ENCODE data around the gene TBX2. TPM values are rescaled to one million over a fixed set of nuclear protein-coding genes. Genes with fewer than 3 reads are reported as not detected.

Gene TBX2
- total and polyA plus RNA-seq, 2 of the 13 experiments (the other 11 are each of a cell fraction or from before 2014, with no cell fraction given), result 2.8 to 15.3 TPM

- TF ChIP-seq ZSCAN5A (CRISPR knock-in tag; IDR thresholded peaks at IDR 0.05; ENCODE audit: borderline replicate concordance) (no peak; the same call in 1 of the 2 replicates), ATF2 (CRISPR knock-in tag; IDR thresholded peaks at IDR 0.05) (peak; percentile 53), ZKSCAN8 (CRISPR knock-in tag; IDR thresholded peaks at IDR 0.05; ENCODE audit: borderline replicate concordance) (peak; percentile 85; the same call in 1 of the 2 replicates), NR2F2 (IDR thresholded peaks at IDR 0.05; ENCODE audit: borderline replicate concordance, low read depth) (peak; percentile 47; the same call in 1 of the 2 replicates), KIAA2018 (CRISPR knock-in tag; IDR thresholded peaks at IDR 0.05; ENCODE audit: borderline replicate concordance) (0 out of 2 replicates have a peak, but pooled peaks have one; percentile 82), BORCS8-MEF2B (CRISPR knock-in tag; IDR thresholded peaks at IDR 0.05) (no peak; the same call in 1 of the 2 replicates), ZNF577 (CRISPR knock-in tag; IDR thresholded peaks at IDR 0.05; ENCODE audit: borderline replicate concordance, low read depth) (0 out of 2 replicates have a peak, but pooled peaks have one; percentile 43), ZNF17 (CRISPR knock-in tag; IDR thresholded peaks at IDR 0.05) (peak; percentile 32; the same call in 1 of the 2 replicates), CBFB (CRISPR knock-in tag; IDR thresholded peaks at IDR 0.05) (no peak; the same call in none of the 2 replicates), ZNF225 (CRISPR knock-in tag; IDR thresholded peaks at IDR 0.05) (peak; percentile 52; the same call in 1 of the 2 replicates), ZBTB43 (CRISPR knock-in tag; conservative IDR thresholded peaks at IDR 0.05) (peak; percentile 56; the same call in 1 of the 2 replicates), HMG20A (CRISPR knock-in tag; IDR thresholded peaks at IDR 0.05; ENCODE audit: borderline replicate concordance) (0 out of 2 replicates have a peak, but pooled peaks have one; percentile 36), EP300 (IDR thresholded peaks at IDR 0.05; ENCODE audit: low read depth in 2 of 2, low read length in 2 of 2) (peak in 1 of 2 experiments; percentile 40; a peak in 1 of 4 replicates), EP300 (CRISPR knock-in tag; IDR thresholded peaks at IDR 0.05; ENCODE audit: borderline replicate concordance) (no peak), ZNF747 (CRISPR knock-in tag; IDR thresholded peaks at IDR 0.05; ENCODE audit: borderline replicate concordance) (peak; percentile 91), ZNF589 (CRISPR knock-in tag; conservative IDR thresholded peaks at IDR 0.05) (peak; percentile 79; the same call in 1 of the 2 replicates)
Observed at GRCh38 chr17:61412143-61412859, 12.7 kb downstream of the TBX2 start (continued).
